GM19324 (cell line): ENCODE measurements around the gene STK17A.
A peak's percentile ranks its signal among the peaks of the same experiment; 100 is the strongest.
"Not testable (repeated sequence)": the region's sequence is repeated elsewhere in the genome, so short reads cannot be mapped to it uniquely, and the experiment has no call there.

ENCODE experiments used
- ATAC-seq: cut with Tn5 transposase; IDR thresholded peaks from one replicate; pipeline ENCODE4 v1.9.1; 2021; ENCODE audit warnings: mild to moderate bottlenecking, moderate library complexity; ENCODE audit not compliant: unreplicated experiment, low FRiP score

Gene STK17A

GRCh38 chr7:43593010-43593409 lies 10.1 kb downstream of the STK17A start:
- no peak for ATAC-seq

- no peak for ATAC-seq
Observed at GRCh38 chr7:43594020-43594419, 11.1 kb downstream of the STK17A start.

- ATAC-seq, result not testable (repeated sequence)
Observed at GRCh38 chr7:43596426-43596825, 13.5 kb downstream of the STK17A start.

- ATAC-seq, result no peak
Observed at GRCh38 chr7:43600056-43600455, 17.1 kb downstream of the STK17A start.

- no peak for ATAC-seq
Observed at GRCh38 chr7:43602256-43602655, 19.3 kb downstream of the STK17A start.

- no peak for ATAC-seq
Observed at GRCh38 chr7:43604251-43604650, 21.3 kb downstream of the STK17A start.

GRCh38 chr7:43609097-43609496 lies 26.2 kb downstream of the STK17A start:
- no peak for ATAC-seq

GRCh38 chr7:43612128-43612527 lies 29.2 kb downstream of the STK17A start:
- ATAC-seq, result no peak

- no peak for ATAC-seq
Observed at GRCh38 chr7:43612599-43613589, 30.0 kb downstream of the STK17A start.

- no peak for ATAC-seq
Observed at GRCh38 chr7:43615558-43616145, 32.7 kb downstream of the STK17A start.

GRCh38 chr7:43616977-43617376 lies 34.1 kb downstream of the STK17A start:
- ATAC-seq, result no peak

GRCh38 chr7:43618073-43618472 lies 35.2 kb downstream of the STK17A start:
- ATAC-seq, result no peak

GRCh38 chr7:43619213-43620012 lies 36.5 kb downstream of the STK17A start:
- ATAC-seq, result no peak

- no peak for ATAC-seq
Observed at GRCh38 chr7:43621729-43622448, 39.0 kb downstream of the STK17A start.

- ATAC-seq, result no peak
Observed at GRCh38 chr7:43624156-43624555, 41.2 kb downstream of the STK17A start.

- ATAC-seq, result peak; percentile 50
Observed at GRCh38 chr7:43625453-43625852, 42.5 kb downstream of the STK17A start.

- no peak for ATAC-seq
Observed at GRCh38 chr7:43625980-43626379, 43.1 kb downstream of the STK17A start.

GRCh38 chr7:43626695-43627094 lies 43.8 kb downstream of the STK17A start:
- ATAC-seq, result no peak

- not testable (repeated sequence) for ATAC-seq
Observed at GRCh38 chr7:43627798-43628197, 44.9 kb downstream of the STK17A start.

- no peak for ATAC-seq
Observed at GRCh38 chr7:43628431-43628830, 45.5 kb downstream of the STK17A start.
